Measurements from ENCODE around the gene MEI4.
"Not testable (repeated sequence)": the region's sequence is repeated elsewhere in the genome, so short reads cannot be mapped to it uniquely, and the experiment has no call there.

MEI4 gene

DNA sequence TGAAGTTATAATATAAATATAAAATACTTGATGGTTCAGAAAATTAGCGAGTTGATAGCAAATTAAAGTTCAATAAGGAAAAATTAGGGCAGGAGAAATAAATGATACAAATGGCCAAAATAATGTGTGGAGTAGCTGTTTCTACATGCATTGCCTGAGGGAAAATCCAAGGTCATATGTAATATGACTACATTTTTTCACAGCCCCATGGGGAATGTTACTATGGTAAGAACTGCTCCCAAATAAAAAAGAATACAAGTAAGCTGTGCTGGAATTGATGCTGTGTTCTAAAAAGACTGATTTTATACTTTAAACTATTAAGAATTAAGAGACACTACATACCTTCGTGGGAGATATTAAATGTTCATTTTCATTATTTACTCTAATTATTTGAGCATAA, 34.1 kb downstream of the MEI4 start:
- no peak for DNase-seq

GRCh38 chr6:77688649-77689048, 35.8 kb downstream of the MEI4 start:
- no peak for DNase-seq

GRCh38 chr6:77700095-77700494, 47.3 kb downstream of the MEI4 start:
- not testable (repeated sequence) for DNase-seq

DNA sequence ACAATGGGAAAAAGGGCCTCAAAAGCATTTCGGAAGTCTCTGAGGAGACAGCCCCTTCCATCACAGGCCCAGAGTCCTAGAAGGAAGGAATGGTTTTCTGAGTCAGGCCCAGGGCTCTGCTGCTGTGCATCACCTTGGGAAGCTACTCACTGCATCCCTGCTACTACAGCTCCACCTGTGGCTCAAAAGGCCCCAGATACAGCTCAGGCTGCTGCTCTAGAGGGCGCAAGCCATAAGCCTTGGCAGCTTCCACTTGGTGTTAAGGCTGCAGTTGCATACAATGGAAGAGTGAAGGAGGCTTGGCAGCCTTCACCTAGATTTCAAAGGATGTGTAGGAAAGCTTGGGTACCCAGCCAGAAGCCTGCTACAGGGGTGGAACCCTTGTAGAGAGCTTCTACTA, 54.8 kb downstream of the MEI4 start:
- DNase-seq, result no peak

DNA sequence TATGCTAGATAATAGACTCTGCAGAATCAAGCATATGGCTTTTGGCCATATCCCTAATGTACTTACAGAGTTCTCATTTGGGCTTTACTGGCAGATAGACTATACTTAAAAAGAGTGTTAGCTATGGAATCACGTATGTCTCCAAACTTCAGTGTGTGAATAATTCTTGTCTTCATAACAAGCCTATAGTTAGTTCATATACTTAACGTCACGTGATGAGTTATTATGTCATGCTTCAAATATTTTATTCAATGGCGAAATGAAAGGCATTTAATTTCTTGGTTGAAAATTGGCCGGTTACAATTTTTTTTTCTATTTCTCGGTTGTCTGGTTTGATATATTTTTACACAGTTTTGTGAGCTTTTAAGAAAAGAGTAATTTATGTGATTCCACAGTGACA, 62.7 kb downstream of the MEI4 start:
- DNase-seq, result no peak

GRCh38 chr6:77716311-77716710, 63.5 kb downstream of the MEI4 start:
- no peak for DNase-seq

- not testable (repeated sequence) for DNase-seq
These were observed 83.2 kb downstream of the MEI4 start for GRCh38 chr6:77736010-77736409.

DNA sequence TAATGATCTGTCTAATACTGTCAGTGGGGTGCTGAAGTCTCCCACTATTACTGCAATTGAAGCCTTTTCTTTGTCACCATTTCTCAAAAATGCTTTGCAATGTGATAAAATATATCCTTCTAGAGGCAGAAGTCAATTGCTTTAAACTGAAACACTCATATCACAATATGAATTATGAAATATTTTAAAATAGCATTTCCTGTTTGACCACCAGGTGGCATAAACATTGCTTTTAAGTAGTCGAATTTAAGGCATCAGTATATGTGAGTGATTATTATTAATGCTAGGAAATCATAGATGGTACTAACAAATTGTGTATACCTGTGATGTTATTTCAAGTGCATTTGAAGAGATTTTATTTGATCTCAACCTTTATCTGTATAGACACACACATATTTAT, 87.5 kb downstream of the MEI4 start:
- no peak for DNase-seq

- DNase-seq, result not testable (repeated sequence)
These were observed 99.3 kb downstream of the MEI4 start for GRCh38 chr6:77752156-77752555.

GRCh38 chr6:77762386-77762785, 109.5 kb downstream of the MEI4 start:
- no peak for DNase-seq

DNA sequence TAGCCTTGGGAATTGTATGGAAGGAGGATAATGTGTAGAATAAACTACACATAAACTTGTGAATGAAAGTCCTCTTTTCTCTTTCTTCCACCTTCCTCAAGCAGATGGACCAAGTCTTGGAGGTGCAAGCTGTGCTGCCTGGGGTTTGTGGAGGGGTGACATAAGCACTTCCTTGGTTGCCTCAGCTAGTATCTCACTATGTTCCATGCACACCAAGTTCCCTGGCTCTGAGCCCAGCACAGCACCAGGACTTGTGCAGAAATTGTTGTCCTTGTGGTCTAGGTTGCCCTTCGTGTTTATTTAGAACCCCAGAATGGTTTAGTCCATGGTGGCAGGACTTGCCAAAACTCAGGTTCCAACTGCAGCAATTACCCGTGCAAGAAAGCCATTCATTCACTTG, 110.3 kb downstream of the MEI4 start:
- DNase-seq, result no peak

GRCh38 chr6:77764364-77764763, 111.5 kb downstream of the MEI4 start:
- DNase-seq, result no peak

DNA sequence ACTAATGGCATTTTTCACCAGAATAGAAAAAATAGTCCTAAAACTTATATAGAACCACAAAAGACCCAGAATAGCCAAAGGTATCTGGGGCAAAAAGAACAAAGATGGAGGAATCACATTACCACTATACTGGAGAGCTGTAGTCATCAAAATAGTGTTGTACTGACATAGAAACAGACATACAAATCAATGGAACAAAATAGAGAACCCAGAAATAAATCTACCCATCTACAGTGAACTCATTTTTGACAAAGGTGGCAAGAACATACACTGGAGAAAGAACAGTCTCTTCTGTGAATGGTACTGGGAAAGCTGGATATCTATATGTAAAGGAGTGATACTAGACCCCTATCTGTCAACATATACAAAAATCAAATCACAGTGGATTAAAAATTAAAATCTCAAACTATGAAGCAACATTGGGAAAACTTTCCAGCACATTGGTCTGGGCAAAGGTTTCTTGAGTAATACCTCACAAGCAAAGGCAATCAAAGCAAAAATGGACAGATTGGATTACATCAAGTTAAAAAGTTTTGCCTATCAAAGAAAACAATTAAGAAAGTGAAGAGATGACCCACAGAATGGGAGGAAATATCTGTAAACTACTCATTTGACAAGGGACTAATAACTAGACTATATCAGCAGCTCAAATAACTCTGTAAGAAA, 120.5 kb downstream of the MEI4 start:
- no peak for DNase-seq

- DNase-seq, result no peak
These were observed 121.6 kb downstream of the MEI4 start for GRCh38 chr6:77774457-77774856.

DNA sequence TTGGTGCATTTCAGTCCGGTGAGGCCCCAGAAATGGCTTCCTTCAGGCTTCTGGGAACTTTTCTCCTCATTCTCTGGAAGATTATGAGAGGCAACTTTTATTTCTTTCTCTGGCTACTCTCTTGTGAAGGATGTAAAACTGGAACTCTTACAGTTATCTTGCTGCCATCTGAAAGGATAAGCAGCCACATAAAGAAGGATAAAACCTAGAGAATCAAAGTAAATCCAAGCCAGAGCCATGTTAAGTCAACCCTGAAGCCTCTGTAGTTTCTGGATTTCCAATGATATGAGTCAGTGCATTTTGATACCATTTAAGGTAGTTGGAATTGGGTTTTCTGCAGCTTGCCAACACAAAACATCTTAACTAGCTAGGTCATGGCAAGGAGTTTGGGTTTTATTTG, 123.6 kb downstream of the MEI4 start:
- DNase-seq, result no peak

DNA sequence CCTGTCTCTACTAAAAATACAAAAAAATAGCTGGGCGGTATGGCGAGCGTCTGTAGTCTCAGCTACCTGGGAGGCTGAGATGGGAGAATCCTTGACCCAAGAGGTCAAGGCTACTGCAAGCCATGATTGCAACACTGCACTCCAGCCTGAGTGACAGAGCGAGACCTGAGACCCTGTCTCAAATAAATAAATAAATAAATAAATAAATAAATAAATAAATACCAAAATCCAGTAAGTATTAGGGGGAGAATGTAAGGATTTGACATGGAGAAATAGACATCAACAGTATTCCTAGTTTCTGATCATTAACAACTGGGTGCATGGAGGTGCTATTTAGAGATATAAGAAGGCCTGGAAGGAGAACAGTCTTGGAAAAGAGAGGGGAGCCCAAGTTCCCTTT, 125.7 kb downstream of the MEI4 start:
- no peak for DNase-seq

DNA sequence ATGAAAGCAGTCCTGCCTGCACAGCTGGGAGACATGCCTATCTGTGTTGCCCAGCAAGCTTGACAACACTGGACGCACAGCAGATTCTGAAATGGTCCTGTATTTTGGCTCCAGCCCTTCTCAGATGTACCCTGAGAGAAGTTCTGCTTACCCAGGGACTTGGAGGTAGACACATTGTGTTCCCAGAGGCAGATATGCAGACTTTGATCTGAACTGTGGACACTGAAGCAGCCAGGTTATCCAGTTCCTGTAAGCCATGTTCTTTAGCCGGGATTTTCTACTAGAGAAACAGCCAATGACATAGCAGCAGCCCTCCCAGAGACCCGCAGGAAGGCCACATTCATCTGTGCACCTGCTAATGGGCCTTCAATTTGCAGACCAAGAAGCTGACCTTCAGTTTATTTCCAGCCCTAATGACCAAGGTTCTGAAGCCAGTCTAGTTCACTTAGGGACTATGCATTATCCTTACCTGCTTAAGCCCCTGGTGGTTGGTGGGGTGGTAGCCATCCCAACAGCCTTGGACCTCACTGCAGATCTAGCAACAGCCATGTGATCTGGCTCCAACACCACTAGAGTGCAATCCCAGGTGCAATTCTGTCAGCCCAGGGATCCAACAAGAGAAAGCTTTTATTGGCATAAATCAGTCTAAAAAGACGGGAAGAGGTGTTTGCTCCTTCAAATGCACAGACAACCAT, 134.2 kb downstream of the MEI4 start:
- no peak for DNase-seq

GRCh38 chr6:77796824-77797809, 144.3 kb downstream of the MEI4 start:
- no peak for DNase-seq

DNA sequence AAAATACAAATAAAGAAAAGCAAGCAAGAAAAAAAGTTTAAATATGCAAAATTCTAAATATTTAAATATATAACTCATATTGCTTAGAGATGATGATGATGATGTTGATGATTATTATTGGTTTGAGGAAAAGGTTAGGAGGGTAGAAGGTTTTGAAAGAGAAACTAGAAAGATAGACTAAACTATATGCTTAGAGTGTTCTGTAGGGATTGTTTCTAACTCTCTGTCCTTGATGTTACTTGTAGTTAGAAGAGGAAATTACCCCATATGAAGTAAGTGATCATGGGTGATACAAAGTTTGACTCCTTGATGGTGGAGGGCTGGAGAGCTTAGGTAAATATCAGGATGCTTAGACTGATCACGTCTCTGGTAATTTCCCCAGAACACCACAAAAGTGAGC, 159.5 kb downstream of the MEI4 start:
- no peak for DNase-seq

DNA sequence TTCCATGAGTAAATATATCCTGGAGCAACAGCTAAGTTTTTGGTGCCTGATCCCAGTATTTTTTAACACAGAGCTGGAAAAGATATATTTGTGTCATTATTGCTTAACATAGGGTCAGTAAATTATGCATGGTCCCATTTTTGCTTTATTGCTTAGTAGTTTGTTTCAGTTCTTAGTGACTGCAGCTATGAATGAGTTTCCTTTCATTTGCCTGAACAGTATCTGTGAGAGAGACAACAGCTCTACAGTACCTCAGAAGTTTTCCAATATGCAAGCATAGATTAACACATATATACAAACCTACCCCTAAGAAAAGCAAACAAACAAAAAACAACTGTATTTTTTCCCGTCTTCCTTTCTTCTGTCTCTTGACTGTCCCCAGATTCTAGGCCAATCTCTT, 160.3 kb downstream of the MEI4 start:
- no peak for DNase-seq

- no peak for DNase-seq
These were observed 161.3 kb downstream of the MEI4 start for GRCh38 chr6:77814119-77814518.

DNA sequence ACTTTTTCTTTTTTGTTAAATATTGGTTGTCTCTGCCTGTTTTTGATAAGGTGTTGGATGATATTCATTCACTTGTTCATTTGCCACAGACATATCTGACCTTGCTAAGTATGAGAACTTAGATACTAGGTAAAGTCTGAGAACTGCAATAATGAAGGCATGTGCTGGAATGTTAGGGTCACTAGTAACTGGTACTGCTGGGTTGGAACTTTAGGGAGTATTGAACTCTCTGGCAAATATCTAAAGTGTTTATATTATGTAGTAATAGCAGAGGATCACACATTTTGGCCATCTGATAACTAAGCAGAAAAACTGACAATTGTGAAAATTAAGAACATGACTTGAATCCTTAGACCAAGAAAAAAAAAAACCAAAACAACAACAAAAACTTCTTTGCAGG, 162.7 kb downstream of the MEI4 start:
- no peak for DNase-seq

- no peak for DNase-seq
These were observed 164.0 kb downstream of the MEI4 start for GRCh38 chr6:77816766-77817270.
